Measurements from ENCODE around the gene CLEC1A.

DNA sequence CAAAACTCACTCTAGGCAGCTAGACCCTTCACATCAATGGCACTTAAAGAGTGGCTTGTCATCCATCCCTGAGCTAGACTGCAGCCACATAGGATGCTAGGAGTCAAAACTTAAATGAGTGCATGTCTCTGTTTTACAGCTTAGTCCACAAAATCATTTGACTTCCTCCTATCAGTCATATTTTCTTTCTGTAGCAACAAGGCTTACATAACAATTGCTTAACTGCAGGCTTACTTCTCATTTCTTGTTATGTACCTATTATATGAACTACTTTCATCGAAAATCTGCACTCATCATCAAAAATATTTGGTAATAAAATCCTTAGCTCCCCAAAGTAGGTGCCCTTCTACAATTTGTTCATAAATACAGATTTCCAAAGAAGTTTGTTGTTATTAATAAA lies 30.1 kb downstream of the CLEC1A start:
- TF ChIP-seq, protein P1, sequence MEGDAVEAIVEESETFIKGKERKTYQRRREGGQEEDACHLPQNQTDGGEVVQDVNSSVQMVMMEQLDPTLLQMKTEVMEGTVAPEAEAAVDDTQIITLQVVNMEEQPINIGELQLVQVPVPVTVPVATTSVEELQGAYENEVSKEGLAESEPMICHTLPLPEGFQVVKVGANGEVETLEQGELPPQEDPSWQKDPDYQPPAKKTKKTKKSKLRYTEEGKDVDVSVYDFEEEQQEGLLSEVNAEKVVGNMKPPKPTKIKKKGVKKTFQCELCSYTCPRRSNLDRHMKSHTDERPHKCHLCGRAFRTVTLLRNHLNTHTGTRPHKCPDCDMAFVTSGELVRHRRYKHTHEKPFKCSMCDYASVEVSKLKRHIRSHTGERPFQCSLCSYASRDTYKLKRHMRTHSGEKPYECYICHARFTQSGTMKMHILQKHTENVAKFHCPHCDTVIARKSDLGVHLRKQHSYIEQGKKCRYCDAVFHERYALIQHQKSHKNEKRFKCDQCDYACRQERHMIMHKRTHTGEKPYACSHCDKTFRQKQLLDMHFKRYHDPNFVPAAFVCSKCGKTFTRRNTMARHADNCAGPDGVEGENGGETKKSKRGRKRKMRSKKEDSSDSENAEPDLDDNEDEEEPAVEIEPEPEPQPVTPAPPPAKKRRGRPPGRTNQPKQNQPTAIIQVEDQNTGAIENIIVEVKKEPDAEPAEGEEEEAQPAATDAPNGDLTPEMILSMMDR (IDR thresholded peaks at IDR 0.05), result no peak
- no peak for TF ChIP-seq POLR2A (IDR thresholded peaks at IDR 0.05)

All from transverse colon (tissue), 3 donors.